RWPE1 (cell line): Measurements from ENCODE around the gene INMT.
A peak's percentile ranks its signal among the peaks of the same experiment; 100 is the strongest.

Experiments used
- CTCF ChIA-PET: fragments of 350-600 bp; sonication (Branson Sonifier 250); formaldehyde crosslinking; extraction: SDS; loops from one replicate; lab custom pipeline; 2021; lab: Yijun Ruan, JAX
- POLR2A ChIA-PET: fragments of 400-600 bp; formaldehyde crosslinking; extraction: SDS; loops from one replicate; lab custom pipeline; 2020; ENCODE audit warnings: antibody characterized with exemption; ENCODE audit not compliant: low non-redundant PET; lab: Yijun Ruan, JAX
- DNase-seq: peaks from one replicate; pipeline ENCODE4 v3.0.0; 2012; ENCODE audit warnings: low spot score
- H3K27ac ChIP-seq: fragments of 450-650 bp; 2 replicates; pipeline ENCODE4 v1.5.1; 2017
- TF ChIP-seq, protein P1 (sequence below): fragments of 450-650 bp; conservative IDR thresholded peaks from 2 replicates; pipeline ENCODE4 v1.5.1; 2017; ENCODE audit warnings: low read depth, mild to moderate bottlenecking

Gene INMT

GRCh38 chr7:30707391-30708357, 44.3 kb upstream of the INMT start:
- DNase-seq = no peak
- ChIA-PET POLR2A (no interaction called here), CTCF (interaction anchor here (1.3 kb wide), 1 partner anchor 9 kb away, joined by 3 read pairs; no protein-coding TSS in a partner anchor)

GRCh38 chr7:30708412-30708811, 43.5 kb upstream of the INMT start:
- POLR2A ChIA-PET = no interaction called here
- CTCF ChIA-PET = interaction anchor here (0.8 to 1.3 kb wide), 2 partner anchors 9 to 32 kb away, joined by 3 to 4 read pairs; no protein-coding TSS in a partner anchor
- no peak for DNase-seq
- TF ChIP-seq, protein P1, sequence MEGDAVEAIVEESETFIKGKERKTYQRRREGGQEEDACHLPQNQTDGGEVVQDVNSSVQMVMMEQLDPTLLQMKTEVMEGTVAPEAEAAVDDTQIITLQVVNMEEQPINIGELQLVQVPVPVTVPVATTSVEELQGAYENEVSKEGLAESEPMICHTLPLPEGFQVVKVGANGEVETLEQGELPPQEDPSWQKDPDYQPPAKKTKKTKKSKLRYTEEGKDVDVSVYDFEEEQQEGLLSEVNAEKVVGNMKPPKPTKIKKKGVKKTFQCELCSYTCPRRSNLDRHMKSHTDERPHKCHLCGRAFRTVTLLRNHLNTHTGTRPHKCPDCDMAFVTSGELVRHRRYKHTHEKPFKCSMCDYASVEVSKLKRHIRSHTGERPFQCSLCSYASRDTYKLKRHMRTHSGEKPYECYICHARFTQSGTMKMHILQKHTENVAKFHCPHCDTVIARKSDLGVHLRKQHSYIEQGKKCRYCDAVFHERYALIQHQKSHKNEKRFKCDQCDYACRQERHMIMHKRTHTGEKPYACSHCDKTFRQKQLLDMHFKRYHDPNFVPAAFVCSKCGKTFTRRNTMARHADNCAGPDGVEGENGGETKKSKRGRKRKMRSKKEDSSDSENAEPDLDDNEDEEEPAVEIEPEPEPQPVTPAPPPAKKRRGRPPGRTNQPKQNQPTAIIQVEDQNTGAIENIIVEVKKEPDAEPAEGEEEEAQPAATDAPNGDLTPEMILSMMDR = no peak
- H3K27ac ChIP-seq = no peak overlapping the region

More at GRCh38 chr7:30707391-30708357, 44.3 kb upstream of the INMT start:
- no peak overlapping the region for H3K27ac ChIP-seq
- TF ChIP-seq, protein P1 = no peak

DNA sequence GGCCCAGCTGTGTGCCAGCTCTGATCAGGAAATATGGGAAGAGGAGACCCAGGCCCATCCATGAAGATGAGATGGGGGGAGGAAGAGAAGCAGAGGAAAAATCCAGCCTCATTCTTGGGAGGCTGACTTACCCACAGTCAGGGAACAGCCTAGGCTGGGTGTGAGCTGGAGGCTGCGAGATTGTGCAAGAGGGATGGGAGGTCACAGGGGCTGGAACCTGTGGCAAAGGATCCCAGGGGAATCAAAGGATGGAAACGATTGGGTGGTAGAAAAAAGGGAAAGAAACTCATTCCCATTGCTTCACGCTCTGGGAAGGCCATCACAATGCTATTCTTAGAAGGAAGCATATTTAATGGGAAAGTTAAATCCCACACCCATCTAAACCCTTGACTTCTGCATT, 43.0 kb upstream of the INMT start:
- CTCF ChIA-PET = interaction anchor here (0.8 to 1.3 kb wide), 2 partner anchors 8 to 32 kb away, joined by 3 to 4 read pairs; no protein-coding TSS in a partner anchor
- TF ChIP-seq, protein P1 = no peak
- POLR2A ChIA-PET = no interaction called here
- no peak overlapping the region for H3K27ac ChIP-seq
- no peak for DNase-seq

DNA sequence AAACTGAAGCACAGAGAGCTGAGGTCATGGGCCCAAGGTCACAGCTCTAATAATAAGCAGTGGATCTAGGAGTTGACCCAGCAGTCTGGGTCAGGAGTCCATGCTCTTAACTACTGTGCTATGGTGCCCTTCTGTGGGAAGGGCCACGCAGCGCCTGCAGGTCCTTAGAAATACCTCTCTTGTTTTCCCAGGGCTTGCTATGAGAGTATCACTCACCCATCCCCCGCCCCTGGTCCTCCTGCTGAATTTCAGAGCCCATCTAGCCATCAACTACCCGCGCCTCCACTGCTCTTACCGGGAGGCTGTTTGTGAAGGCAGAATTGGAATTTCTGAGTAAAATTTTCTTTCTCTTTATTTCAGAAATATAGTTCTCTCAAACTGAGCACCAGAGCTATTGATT, 42.4 kb upstream of the INMT start:
- DNase-seq = no peak
- POLR2A ChIA-PET = no interaction called here
- CTCF ChIA-PET = no interaction called here
- TF ChIP-seq, protein P1 = no peak
- H3K27ac ChIP-seq = no peak overlapping the region

DNA sequence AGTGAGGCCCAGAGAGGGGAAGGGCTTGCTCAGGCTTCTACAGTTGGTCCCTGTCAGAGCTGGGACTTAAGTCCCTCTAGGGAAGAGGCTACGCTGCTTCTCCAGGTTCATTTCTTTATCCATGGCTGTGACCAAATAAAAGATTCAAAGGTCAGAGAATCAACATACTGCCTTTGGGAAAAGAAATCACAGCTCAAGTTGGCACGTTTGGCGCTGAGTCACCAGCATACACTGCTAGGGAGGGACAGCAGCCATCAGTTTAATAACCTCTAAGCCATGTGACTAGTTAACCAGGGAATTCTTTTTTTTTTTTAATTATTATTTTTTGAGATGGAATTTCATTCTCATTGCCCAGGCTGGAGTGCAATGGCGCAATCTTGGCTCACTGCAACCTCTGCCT, 41.3 kb upstream of the INMT start:
- H3K27ac ChIP-seq = no peak overlapping the region
- POLR2A ChIA-PET = no interaction called here
- TF ChIP-seq, protein P1 = no peak
- DNase-seq = no peak
- CTCF ChIA-PET = no interaction called here

DNA sequence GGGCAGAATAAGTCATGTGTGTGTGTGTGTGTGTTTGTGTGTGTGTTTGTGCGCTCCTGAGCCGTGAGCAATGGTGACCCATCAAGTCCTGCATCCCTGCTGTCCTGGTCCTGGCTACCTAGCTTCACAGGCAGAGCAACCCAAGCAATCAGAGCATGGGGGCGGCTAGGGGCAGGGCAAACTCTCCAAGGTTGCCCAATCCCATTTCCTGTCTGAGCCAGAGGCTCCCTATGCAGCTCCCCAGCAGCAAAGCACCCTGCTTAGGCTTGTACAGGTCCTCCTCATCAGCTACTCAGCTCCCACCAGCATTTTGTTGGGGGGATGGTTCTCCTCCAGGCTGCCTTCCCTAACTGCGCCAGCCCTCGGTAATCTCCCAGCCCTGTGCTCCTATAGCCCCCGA, 38.5 kb upstream of the INMT start:
- ChIA-PET POLR2A (interaction anchor here (0.6 kb wide), 1 partner anchor 161 kb away, joined by 6 read pairs; no protein-coding TSS in a partner anchor), CTCF (no interaction called here)
- TF ChIP-seq, protein P1 = no peak
- DNase-seq = peak; percentile 31
- no peak overlapping the region for H3K27ac ChIP-seq
